GM18508 (cell line): ENCODE results near the gene TMEM63C.

Source experiments
- ATAC-seq: cut with Tn5 transposase; IDR thresholded peaks from one replicate; pipeline ENCODE4 v1.9.1; 2021; ENCODE audit warnings: moderate number of reproducible peaks; ENCODE audit not compliant: insufficient read depth, unreplicated experiment

TMEM63C gene

GRCh38 chr14:77219591-77219990 lies 38.0 kb downstream of the TMEM63C start:
- no peak for ATAC-seq

GRCh38 chr14:77220246-77221017 lies 38.8 kb downstream of the TMEM63C start:
- no peak for ATAC-seq

GRCh38 chr14:77221241-77221871 lies 39.8 kb downstream of the TMEM63C start:
- no peak for ATAC-seq

- ATAC-seq: no peak
These were observed 41.1 kb downstream of the TMEM63C start for GRCh38 chr14:77222546-77223225.

GRCh38 chr14:77224212-77224611 lies 42.6 kb downstream of the TMEM63C start:
- ATAC-seq: no peak

GRCh38 chr14:77225254-77225653 lies 43.7 kb downstream of the TMEM63C start:
- no peak for ATAC-seq

GRCh38 chr14:77225892-77226557 lies 44.4 kb downstream of the TMEM63C start:
- ATAC-seq: no peak

GRCh38 chr14:77228056-77228455 lies 46.5 kb downstream of the TMEM63C start:
- ATAC-seq: no peak

- no peak for ATAC-seq
These were observed 49.3 kb downstream of the TMEM63C start for GRCh38 chr14:77230914-77231313.

GRCh38 chr14:77231721-77232120 lies 50.1 kb downstream of the TMEM63C start:
- ATAC-seq: no peak

GRCh38 chr14:77236814-77237213 lies 55.2 kb downstream of the TMEM63C start:
- ATAC-seq: no peak

GRCh38 chr14:77238356-77238755 lies 56.8 kb downstream of the TMEM63C start:
- no peak for ATAC-seq

GRCh38 chr14:77238996-77239395 lies 57.4 kb downstream of the TMEM63C start:
- ATAC-seq: no peak

- ATAC-seq: no peak
These were observed 57.8 kb downstream of the TMEM63C start for GRCh38 chr14:77239412-77239811.

- ATAC-seq: no peak
These were observed 58.8 kb downstream of the TMEM63C start for GRCh38 chr14:77240336-77240915.

GRCh38 chr14:77241955-77242354 lies 60.4 kb downstream of the TMEM63C start:
- no peak for ATAC-seq

- ATAC-seq: no peak
These were observed 61.2 kb downstream of the TMEM63C start for GRCh38 chr14:77242752-77243151.

GRCh38 chr14:77243853-77244252 lies 62.3 kb downstream of the TMEM63C start:
- no peak for ATAC-seq

- no peak for ATAC-seq
These were observed 64.2 kb downstream of the TMEM63C start for GRCh38 chr14:77245820-77246219.

GRCh38 chr14:77246784-77247183 lies 65.2 kb downstream of the TMEM63C start:
- ATAC-seq: no peak
